HepG2 (cell line): ENCODE data around the gene ETHE1. TPM values are rescaled to one million over a fixed set of nuclear protein-coding genes. Genes with fewer than 3 reads are reported as not detected.

Experiments
- ATAC-seq: fragments of 200-7000 bp; cut with Tn5 transposase; 3 replicates; pipeline ENCODE4 v1.9.1; 2020; ENCODE audit warnings: mild to moderate bottlenecking, moderate library complexity
- BruUV-seq: library from RNA; stranded (reverse); fragments of 400-500 nt; replicated peaks from 2 replicates; lab custom pipeline; 2021; lab: Mats Ljungman, UMichigan
- CTCF ChIA-PET: fragments of 300-600 bp; formaldehyde crosslinking; extraction: SDS; loops from one replicate; lab custom pipeline; 2021; ENCODE audit warnings: low total read pairs, inconsistent platforms, low intra/inter-chr PET ratio; lab: Yijun Ruan, JAX
- POLR2A ChIA-PET: fragments of 350-600 bp; sonication (Branson Sonifier 250); formaldehyde crosslinking; loops from one replicate; lab custom pipeline; 2020; ENCODE audit warnings: antibody characterized with exemption, inconsistent platforms; lab: Yijun Ruan, JAX
- DNase-seq: peaks from one replicate; pipeline ENCODE4 v3.0.0-alpha.2; 2015; ENCODE audit warnings: low spot score
- FAIRE-seq: peaks from 3 replicates; lab custom pipeline; 2011; peaks lifted over from hg19 to GRCh38; lab: Jason Lieb, UNC
- H2AFZ ChIP-seq: one replicate; pipeline ENCODE4 v1.6.1; 2011; ENCODE audit warnings: low read length, inconsistent platforms
- H3K27ac ChIP-seq: fragments of 300-600 bp; 3 replicates; pipeline ENCODE4 v1.8.0; 2011; ENCODE audit warnings: mixed run types, mild to moderate bottlenecking, mixed read lengths, low read length, inconsistent platforms; ENCODE audit not compliant: insufficient read depth; ENCODE audit errors: extremely low read length
- H3K27me3 ChIP-seq, 2 experiments: fragments of 200-600 bp in 1 of 2; 2 replicates in 1 of 2; 3 replicates in 1 of 2; pipeline versions ENCODE4 v1.6.0 to v1.8.0; 2011; ENCODE audit warnings: low read length in 2 of 2, mild to moderate bottlenecking in 2 of 2, moderate library complexity in 2 of 2, inconsistent platforms in 1 of 2; ENCODE audit not compliant: insufficient read depth in 2 of 2, control insufficient read depth in 1 of 2
- H3K36me3 ChIP-seq, 2 experiments: fragments of 200-600 bp in 1 of 2; replicated peaks in 1 of 2; 2 replicates in 1 of 2; 3 replicates in 1 of 2; pipeline versions ENCODE4 v1.5.1 to v1.8.0; 2011; ENCODE audit warnings: low read length in 2 of 2, inconsistent platforms in 1 of 2; ENCODE audit not compliant: insufficient read depth in 2 of 2, control insufficient read depth in 1 of 2
- H3K4me1 ChIP-seq: 2 replicates; pipeline ENCODE4 v1.5.1; 2012; ENCODE audit warnings: low read length, inconsistent platforms; ENCODE audit not compliant: insufficient read depth
- H3K4me2 ChIP-seq: 2 replicates; pipeline ENCODE4 v1.6.0; 2011; ENCODE audit warnings: low read depth, low read length, inconsistent platforms
- H3K4me3 ChIP-seq, 3 experiments: fragments of 200-600 bp in 1 of 3; sonication (generic), shearing (Covaris generic) in 1 of 3; replicated peaks in 1 of 3; 2 replicates each; pipeline ENCODE4 v1.5.1; 2011 to 2016; ENCODE audit warnings: low read length in 3 of 3, inconsistent platforms in 2 of 3, low read depth in 2 of 3, mild to moderate bottlenecking in 2 of 3, control low read depth in 1 of 3, mixed read lengths in 1 of 3; ENCODE audit not compliant: insufficient read depth in 1 of 3
- H3K79me2 ChIP-seq: one replicate; pipeline ENCODE4 v1.6.1; 2011; ENCODE audit warnings: low read length, inconsistent platforms; ENCODE audit not compliant: insufficient read depth
- H3K9ac ChIP-seq: 2 replicates; pipeline ENCODE4 v1.6.0; 2011; ENCODE audit warnings: mild to moderate bottlenecking, low read depth, low read length, inconsistent platforms; ENCODE audit not compliant: insufficient read depth
- H3K9me3 ChIP-seq: 2 replicates; pipeline ENCODE4 v1.5.1; 2012; ENCODE audit warnings: mild to moderate bottlenecking, low read length
- H4K20me1 ChIP-seq: 2 replicates; pipeline ENCODE4 v1.6.0; 2011; ENCODE audit warnings: inconsistent platforms, mild to moderate bottlenecking, low read length, moderate library complexity; ENCODE audit not compliant: insufficient read depth
- FOSL1 ChIP-seq: sonication (generic); formaldehyde crosslinking; IDR thresholded peaks from 2 replicates; pipeline ENCODE4 v1.9.0; 2021; ENCODE audit warnings: missing genetic modification reagents, borderline replicate concordance
- MAFF ChIP-seq: IDR thresholded peaks from 2 replicates; pipeline ENCODE4 v1.6.1; 2011; ENCODE audit warnings: low read depth, low read length, improper control_type of control experiment
- MBD4 ChIP-seq: IDR thresholded peaks from 2 replicates; pipeline ENCODE4 v1.6.1; 2012; ENCODE audit warnings: low read length, inconsistent platforms, borderline replicate concordance
- ZNF414 ChIP-seq: sonication (generic); formaldehyde crosslinking; IDR thresholded peaks from 2 replicates; pipeline ENCODE4 v1.5.0; 2020; ENCODE audit warnings: missing genetic modification reagents
- ZNF512 ChIP-seq: sonication (generic); formaldehyde crosslinking; IDR thresholded peaks from 2 replicates; pipeline ENCODE4 v1.4.0; 2020; ENCODE audit warnings: mild to moderate bottlenecking, missing genetic modification reagents
- ZNF550 ChIP-seq: sonication (generic); formaldehyde crosslinking; IDR thresholded peaks from 2 replicates; pipeline ENCODE4 v1.4.0; 2020; ENCODE audit warnings: mild to moderate bottlenecking, missing genetic modification reagents, borderline replicate concordance
- ZNF724P ChIP-seq: sonication (generic); formaldehyde crosslinking; IDR thresholded peaks from 2 replicates; pipeline ENCODE4 v1.8.0; 2022; ENCODE audit warnings: missing genetic modification reagents, borderline replicate concordance
- ZNF770 ChIP-seq: sonication (generic); formaldehyde crosslinking; IDR thresholded peaks from 2 replicates; pipeline ENCODE4 v1.5.0; 2020; ENCODE audit warnings: mild to moderate bottlenecking, missing genetic modification reagents
- WGBS: methylation state at CpG from one replicate; pipeline ENCODE4 v1.1.6; 2017; ENCODE audit warnings: low lambda C conversion rate; 5-methylcytosine and 5-hydroxymethylcytosine counted together
- in situ Hi-C: cut with HindIII; loops from 2 replicates; pipeline ENCODE4 v1.10.0; 2017; ENCODE audit warnings: low pct_unique_long_range_greater_than_20kb; ENCODE audit not compliant: extremely low pct_ligation_motif_present
- intact Hi-C: fragments of 100-400 bp; cut with micrococcal nuclease; formaldehyde crosslinking; loops from one replicate; pipeline ENCODE4 v1.10.0; 2022; ENCODE audit not compliant: unreplicated experiment
- polyA plus RNA-seq, 8 experiments: library from polyadenylated mRNA; depleted of rRNA in 3 of 8; stranded (reverse) in 7 of 8; unstranded in 1 of 8; fragments of >200 nt; fragmentation: Illumina TruSeq in 4 of 8; extraction: Trizol in 4 of 8; gene quantifications; 2 replicates each; pipeline versions ENCODE4 v1.2.1 to v1.2.3, GENCODE V29; 2011 to 2016; ENCODE audit warnings: low read depth in 4 of 8, missing spikeins in 1 of 8, mixed read lengths in 1 of 8; ENCODE audit not compliant: insufficient read depth in 1 of 8
- total RNA-seq, 5 experiments: library from RNA; depleted of rRNA; stranded (reverse); fragments of >200 nt; fragmentation: Illumina TruSeq; extraction: Trizol; gene quantifications; 2 replicates each; pipeline ENCODE4 v1.2.3, GENCODE V29; 2016; ENCODE audit warnings: low read depth in 1 of 5

ETHE1 gene
- total and polyA plus RNA-seq, 2 of the 13 experiments (the other 11 are each of a cell fraction or from before 2014, with no cell fraction given), result 32.5 to 58.4 TPM

- peak; percentile 63 for TF ChIP-seq ZNF770
- TF ChIP-seq ZNF512 (CRISPR knock-in tag), result no peak
- FAIRE-seq (no peak), ATAC-seq (no peak), DNase-seq (no peak)
- in situ Hi-C loops (no loop called here), intact Hi-C loops (loop anchor here (2.0 kb wide), 1 partner anchor 42 kb away; the partner anchor contains the start of gene PHLDB3)
- H3K36me3 ChIP-seq, result no peaks in the 10 kb centered on the region
- no peak overlapping the region for H3K9ac ChIP-seq
- peak overlapping the region; percentile 79; the same call in 1 of the 2 replicates for H3K4me2 ChIP-seq
- no peak overlapping the region for H3K27ac ChIP-seq
- no peaks in the 10 kb centered on the region for H3K79me2 ChIP-seq
- peaks cover 40% of the 10 kb centered on the region for H3K4me1 ChIP-seq
- no peaks in the 10 kb centered on the region for H3K9me3 ChIP-seq
- ChIA-PET POLR2A (interaction anchor here (1.8 kb wide), 1 partner anchor 36 kb away, joined by 7 read pairs; no protein-coding TSS in a partner anchor), CTCF (no interaction called here)
- 91% methylated on average over 7 of the region's 7 CpGs for WGBS
- H3K4me3 ChIP-seq, result no peak overlapping the region
- H2AFZ ChIP-seq, result no peak overlapping the region
- H3K27me3 ChIP-seq, result no peaks in the 10 kb centered on the region
- BruUV-seq, result TSS peak; percentile 61
- no peaks in the 10 kb centered on the region for H4K20me1 ChIP-seq
Observed at GRCh38 chr19:43462383-43462782, 64.6 kb downstream of the ETHE1 start.

GRCh38 chr19:43461303-43461702, 65.7 kb downstream of the ETHE1 start:
- no peaks in the 10 kb centered on the region for H3K27me3 ChIP-seq
- no peak overlapping the region for H3K9ac ChIP-seq
- FAIRE-seq (no peak), ATAC-seq (no peak), DNase-seq (no peak)
- no peaks in the 10 kb centered on the region for H3K9me3 ChIP-seq
- POLR2A ChIA-PET, result interaction anchor here (2.0 kb wide), 1 partner anchor 43 kb away, joined by 11 read pairs; the partner anchor contains the start of gene PHLDB3
- no peak overlapping the region for H2AFZ ChIP-seq
- no peaks in the 10 kb centered on the region for H3K36me3 ChIP-seq
- H4K20me1 ChIP-seq, result no peaks in the 10 kb centered on the region
- CTCF ChIA-PET, result no interaction called here
- no peak overlapping the region for H3K4me3 ChIP-seq
- no TSS peak for BruUV-seq
- 0 out of 2 replicates have a peak overlapping the region, but pooled peaks have one; percentile 57 for H3K4me2 ChIP-seq
- H3K4me1 ChIP-seq, result peaks cover 33% of the 10 kb centered on the region
- WGBS, result 89% methylated on average over 12 of the region's 12 CpGs
- no peaks in the 10 kb centered on the region for H3K79me2 ChIP-seq
- in situ Hi-C loops (no loop called here), intact Hi-C loops (no loop called here)
- H3K27ac ChIP-seq, result no peak overlapping the region
- TF ChIP-seq ZNF414 (CRISPR knock-in tag) (no peak), ZNF550 (CRISPR knock-in tag) (no peak), MAFF (no peak), FOSL1 (no peak), MBD4 (no peak), ZNF724P (CRISPR knock-in tag) (no peak)
